Measurements from ENCODE around the gene GAREM1. TPM values are rescaled to one million over a fixed set of nuclear protein-coding genes. Genes with fewer than 3 reads are reported as not detected.

The GAREM1 gene
- total RNA-seq, 1 experiment from 2014 or later, result 1.8 TPM

- Histone ChIP-seq H3K79me2 (ENCODE audit: low read length) (no peaks in the 10 kb centered on the region), H3K4me2 (ENCODE audit: low read length) (no peak overlapping the region), H3K9ac (ENCODE audit: low read length) (no peak overlapping the region), H3K27me3 (ENCODE audit: low read length) (no peaks in the 10 kb centered on the region), H3K4me3 (ENCODE audit: low read length) (no peak overlapping the region), H3K4me1 (ENCODE audit: insufficient read depth, low read length) (no peaks in the 10 kb centered on the region), H3K36me3 (ENCODE audit: low read depth, low read length) (no peaks in the 10 kb centered on the region), H4K20me1 (ENCODE audit: low read length) (no peaks in the 10 kb centered on the region), H3F3A (ENCODE audit: low read length, unreplicated experiment) (no peaks in the 10 kb centered on the region), H3K9me2 (replicated peaks; ENCODE audit: low read length) (no peaks in the 10 kb centered on the region), H2AFZ (ENCODE audit: low read length) (no peak overlapping the region), H3K9me3 (ENCODE audit: low read length) (no peaks in the 10 kb centered on the region), H3K27ac (ENCODE audit: low read length) (no peak overlapping the region)
- POLR2A ChIA-PET (ENCODE audit: unreplicated experiment), result no interaction called here
- ATAC-seq (peak; percentile 68), DNase-seq (peak; percentile 30)
- CTCF ChIA-PET, result interaction anchor here (0.5 to 1.2 kb wide), 3 partner anchors 100 to 221 kb away, joined by 3 to 21 read pairs (median 3); partner anchors contain the start of gene GAREM1
- intact Hi-C loops (cut with micrococcal nuclease), result loop anchor here (1.0 to 2.0 kb wide), 5 partner anchors 101 to 281 kb away; no protein-coding TSS in a partner anchor
- TF ChIP-seq CTCF (conservative IDR thresholded peaks at IDR 0.05; ENCODE audit: low read depth, low read length) (peak; percentile 62), EZH2phosphoT487 (IDR thresholded peaks at IDR 0.05; ENCODE audit: borderline replicate concordance, low read length) (no peak)
- no TSS peak for BruUV-seq (replicated peaks)
These were observed 198.9 kb downstream of the GAREM1 start for GRCh38 chr18:32271672-32272208.

GRCh38 chr18:32270341-32270740 is 200.3 kb downstream of the GAREM1 start:
- ChIA-PET POLR2A (ENCODE audit: unreplicated experiment) (no interaction called here), CTCF (interaction anchor here (0.5 to 0.8 kb wide), 3 partner anchors 19 to 204 kb away, joined by 3 read pairs; partner anchors contain the start of gene GAREM1)
- no peak for DNase-seq
- Histone ChIP-seq H3K9me3 (ENCODE audit: low read length) (no peaks in the 10 kb centered on the region), H3K4me3 (ENCODE audit: low read length) (no peak overlapping the region), H3K9ac (ENCODE audit: low read length) (no peak overlapping the region), H3K9me2 (replicated peaks; ENCODE audit: low read length) (no peaks in the 10 kb centered on the region), H3K79me2 (ENCODE audit: low read length) (no peaks in the 10 kb centered on the region), H3K4me1 (ENCODE audit: insufficient read depth, low read length) (no peaks in the 10 kb centered on the region), H3K36me3 (ENCODE audit: low read depth, low read length) (no peaks in the 10 kb centered on the region), H3K4me2 (ENCODE audit: low read length) (no peak overlapping the region), H3K27me3 (ENCODE audit: low read length) (no peaks in the 10 kb centered on the region), H2AFZ (ENCODE audit: low read length) (no peak overlapping the region), H4K20me1 (ENCODE audit: low read length) (no peaks in the 10 kb centered on the region), H3F3A (ENCODE audit: low read length, unreplicated experiment) (no peaks in the 10 kb centered on the region), H3K27ac (ENCODE audit: low read length) (no peak overlapping the region)
- no peak for ATAC-seq
- intact Hi-C loops (cut with micrococcal nuclease), result loop anchor here (2.0 kb wide), 2 partner anchors 112 to 278 kb away; no protein-coding TSS in a partner anchor
- BruUV-seq (replicated peaks), result no TSS peak
- TF ChIP-seq EZH2phosphoT487 (IDR thresholded peaks at IDR 0.05; ENCODE audit: borderline replicate concordance, low read length) (no peak), CTCF (conservative IDR thresholded peaks at IDR 0.05; ENCODE audit: low read depth, low read length) (no peak), EZH2 (IDR thresholded peaks at IDR 0.05; ENCODE audit: low read length, unreplicated experiment) (no peak)

- no peak for DNase-seq
- H3F3A ChIP-seq (ENCODE audit: low read length, unreplicated experiment), result no peaks in the 10 kb centered on the region
- H3K36me3 ChIP-seq (ENCODE audit: low read depth, low read length), result no peaks in the 10 kb centered on the region
- TF ChIP-seq CTCF (conservative IDR thresholded peaks at IDR 0.05; ENCODE audit: low read depth, low read length) (no peak), EZH2 (IDR thresholded peaks at IDR 0.05; ENCODE audit: low read length, unreplicated experiment) (no peak), EZH2phosphoT487 (IDR thresholded peaks at IDR 0.05; ENCODE audit: borderline replicate concordance, low read length) (no peak)
- no peaks in the 10 kb centered on the region for H4K20me1 ChIP-seq (ENCODE audit: low read length)
- BruUV-seq (replicated peaks), result no TSS peak
- intact Hi-C loops (cut with micrococcal nuclease), result no loop called here
- H3K27me3 ChIP-seq (ENCODE audit: low read length), result no peaks in the 10 kb centered on the region
- no peak overlapping the region for H3K4me3 ChIP-seq (ENCODE audit: low read length)
- ATAC-seq, result no peak
- ChIA-PET POLR2A (ENCODE audit: unreplicated experiment) (no interaction called here), CTCF (no interaction called here)
- no peak overlapping the region for H3K4me2 ChIP-seq (ENCODE audit: low read length)
- no peak overlapping the region for H2AFZ ChIP-seq (ENCODE audit: low read length)
- H3K9me3 ChIP-seq (ENCODE audit: low read length), result no peaks in the 10 kb centered on the region
- H3K27ac ChIP-seq (ENCODE audit: low read length), result no peak overlapping the region
- no peaks in the 10 kb centered on the region for H3K4me1 ChIP-seq (ENCODE audit: insufficient read depth, low read length)
- no peak overlapping the region for H3K9ac ChIP-seq (ENCODE audit: low read length)
- H3K79me2 ChIP-seq (ENCODE audit: low read length), result no peaks in the 10 kb centered on the region
- no peaks in the 10 kb centered on the region for H3K9me2 ChIP-seq (replicated peaks; ENCODE audit: low read length)
These were observed 203.2 kb downstream of the GAREM1 start for GRCh38 chr18:32267463-32267862.
